AG09319 (cell line): Measurements from ENCODE around the gene SNX13.

ENCODE experiments used
- DNase-seq: peaks from one replicate; pipeline ENCODE4 v3.0.0-alpha.2; 2010; ENCODE audit warnings: low read depth; ENCODE audit errors: extremely low read depth
- TF ChIP-seq, protein P1 (sequence below): IDR thresholded peaks from 2 replicates; pipeline ENCODE4 v1.5.1; 2011; ENCODE audit warnings: low read depth, mild to moderate bottlenecking, inconsistent platforms, low read length, moderate library complexity

SNX13 gene

DNA sequence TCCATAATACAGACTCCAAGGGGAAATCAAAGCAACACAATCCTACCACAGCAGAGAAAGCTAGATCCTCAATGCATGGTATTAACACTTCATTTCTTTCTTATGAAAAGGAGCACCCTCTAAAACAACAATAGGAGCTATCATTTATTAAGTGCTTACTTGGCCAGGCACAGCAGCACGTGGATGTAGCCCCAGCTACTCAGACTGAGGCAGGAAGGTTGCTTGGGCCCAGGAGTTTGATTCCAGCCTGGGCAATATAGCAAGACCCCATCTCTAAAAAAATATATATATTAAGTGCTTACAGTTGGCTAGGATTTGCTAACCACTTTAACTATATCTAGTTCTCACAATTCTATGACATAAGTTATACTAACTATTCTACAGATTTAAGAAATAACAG lies 12.2 kb downstream of the SNX13 start:
- TF ChIP-seq, protein P1, sequence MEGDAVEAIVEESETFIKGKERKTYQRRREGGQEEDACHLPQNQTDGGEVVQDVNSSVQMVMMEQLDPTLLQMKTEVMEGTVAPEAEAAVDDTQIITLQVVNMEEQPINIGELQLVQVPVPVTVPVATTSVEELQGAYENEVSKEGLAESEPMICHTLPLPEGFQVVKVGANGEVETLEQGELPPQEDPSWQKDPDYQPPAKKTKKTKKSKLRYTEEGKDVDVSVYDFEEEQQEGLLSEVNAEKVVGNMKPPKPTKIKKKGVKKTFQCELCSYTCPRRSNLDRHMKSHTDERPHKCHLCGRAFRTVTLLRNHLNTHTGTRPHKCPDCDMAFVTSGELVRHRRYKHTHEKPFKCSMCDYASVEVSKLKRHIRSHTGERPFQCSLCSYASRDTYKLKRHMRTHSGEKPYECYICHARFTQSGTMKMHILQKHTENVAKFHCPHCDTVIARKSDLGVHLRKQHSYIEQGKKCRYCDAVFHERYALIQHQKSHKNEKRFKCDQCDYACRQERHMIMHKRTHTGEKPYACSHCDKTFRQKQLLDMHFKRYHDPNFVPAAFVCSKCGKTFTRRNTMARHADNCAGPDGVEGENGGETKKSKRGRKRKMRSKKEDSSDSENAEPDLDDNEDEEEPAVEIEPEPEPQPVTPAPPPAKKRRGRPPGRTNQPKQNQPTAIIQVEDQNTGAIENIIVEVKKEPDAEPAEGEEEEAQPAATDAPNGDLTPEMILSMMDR, result no peak
- DNase-seq, result no peak

DNA sequence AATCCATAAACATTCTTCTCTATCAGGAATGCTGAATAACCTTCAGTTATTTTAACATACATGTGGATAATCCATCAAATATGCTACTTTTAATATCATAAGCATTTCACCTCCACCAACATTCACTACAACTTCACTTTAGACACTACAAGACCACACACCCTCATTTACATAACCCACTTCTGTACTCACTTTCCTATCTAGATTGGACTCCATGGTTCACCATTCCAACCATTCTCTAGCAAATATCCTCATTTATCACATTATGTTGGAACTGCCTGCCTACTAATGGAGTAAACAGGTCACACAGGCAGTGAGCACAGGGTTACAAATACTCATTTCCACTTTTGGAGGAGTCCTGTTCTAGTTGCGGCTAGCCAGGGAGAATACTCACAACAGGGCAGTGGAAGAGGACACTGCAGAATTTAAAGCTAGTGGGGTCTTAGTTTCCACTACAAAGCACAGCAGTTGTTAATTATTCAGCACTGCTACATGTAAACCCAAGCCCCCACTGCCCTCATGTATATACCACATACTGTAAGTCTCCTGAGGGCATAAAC lies 18.4 kb downstream of the SNX13 start:
- DNase-seq, result no peak
- TF ChIP-seq, protein P1, result no peak

DNA sequence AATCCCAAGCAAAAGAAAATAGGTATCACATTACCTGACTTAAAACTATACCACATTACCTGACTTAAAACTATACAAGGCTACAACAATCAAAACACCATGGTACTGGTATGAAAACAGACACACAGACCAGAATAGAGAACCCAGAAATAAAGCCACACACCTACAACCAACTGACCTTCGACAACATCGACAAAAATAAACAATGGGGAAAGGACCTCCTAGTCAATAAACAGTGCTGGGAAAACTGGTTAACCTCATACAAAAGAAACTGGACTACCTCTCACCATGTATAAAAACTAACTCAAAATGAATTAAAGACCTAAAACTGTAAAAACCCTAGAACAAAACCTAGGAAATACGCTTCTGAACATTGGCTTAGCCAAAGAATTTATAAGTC lies 22.5 kb downstream of the SNX13 start:
- TF ChIP-seq, protein P1, result no peak
- DNase-seq, result no peak

DNA sequence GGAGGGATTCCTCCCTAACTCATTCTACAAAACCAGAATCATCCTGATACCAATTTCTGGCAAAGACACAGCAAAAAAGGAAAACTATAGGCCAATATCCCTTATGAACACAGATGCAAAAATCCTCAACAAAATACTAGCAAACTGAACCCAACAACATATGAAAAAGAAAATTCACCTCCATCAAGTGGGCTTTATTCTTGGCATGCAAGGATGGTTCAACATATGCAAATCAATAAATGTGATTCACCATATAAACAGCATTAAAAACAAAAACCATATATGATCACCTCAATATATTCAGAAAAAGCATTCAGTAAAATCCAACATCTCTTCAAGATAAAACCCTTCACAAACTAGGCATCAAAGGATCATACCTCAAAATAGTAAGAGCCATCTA lies 23.5 kb downstream of the SNX13 start:
- TF ChIP-seq, protein P1, result no peak
- no peak for DNase-seq

DNA sequence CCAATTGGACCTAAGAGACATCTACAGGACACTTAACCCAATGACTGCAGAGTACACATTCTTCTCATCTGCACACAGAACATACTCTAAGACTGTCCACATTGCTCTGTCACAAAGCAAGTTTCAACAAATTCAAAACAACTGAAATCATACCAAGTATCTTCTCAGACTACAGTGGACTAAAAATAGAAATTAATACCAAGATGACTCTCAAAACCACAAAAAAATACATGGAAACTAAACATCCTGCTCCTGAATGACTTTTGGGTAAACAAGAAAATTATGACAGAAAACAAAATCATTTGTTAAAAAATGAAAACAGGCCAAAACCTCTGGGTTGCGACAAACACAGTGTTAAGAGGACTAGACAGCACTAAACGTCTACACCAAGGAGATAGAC lies 24.5 kb downstream of the SNX13 start:
- DNase-seq, result no peak
- TF ChIP-seq, protein P1, result no peak

- TF ChIP-seq, protein P1, result no peak
- no peak for DNase-seq
Observed at GRCh38 chr7:17915168-17915567, 25.1 kb downstream of the SNX13 start.

DNA sequence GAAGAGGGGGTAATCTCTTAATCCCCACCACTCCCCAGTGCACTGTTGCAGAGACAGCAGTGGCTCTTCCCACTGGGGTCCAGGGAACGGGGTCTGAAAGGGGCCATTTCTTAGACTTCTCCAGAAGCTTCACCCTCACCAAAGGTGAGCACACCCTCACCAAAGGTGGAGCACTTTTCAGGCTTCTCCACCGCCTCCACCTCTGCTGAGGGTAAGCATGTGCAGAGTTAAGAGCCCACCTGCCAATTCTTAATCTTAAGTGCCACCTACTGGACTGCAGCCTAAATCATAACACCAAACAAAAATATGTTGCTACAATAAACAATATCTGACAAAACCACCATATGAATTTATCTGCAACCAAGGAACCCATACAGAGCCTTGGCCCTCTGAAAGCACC lies 27.0 kb downstream of the SNX13 start:
- DNase-seq, result no peak
- TF ChIP-seq, protein P1, result no peak
